DMS79 (cell line): ENCODE results near the gene CD6.

Source experiments
- DNase-seq: peaks from one replicate; lab custom pipeline; 2025; lab: John Stamatoyannopoulos, UW

CD6 gene

GRCh38 chr11:60935676-60936442 is 35.6 kb upstream of the CD6 start:
- no peak for DNase-seq

GRCh38 chr11:60936467-60937143 is 34.9 kb upstream of the CD6 start:
- DNase-seq = no peak

DNA sequence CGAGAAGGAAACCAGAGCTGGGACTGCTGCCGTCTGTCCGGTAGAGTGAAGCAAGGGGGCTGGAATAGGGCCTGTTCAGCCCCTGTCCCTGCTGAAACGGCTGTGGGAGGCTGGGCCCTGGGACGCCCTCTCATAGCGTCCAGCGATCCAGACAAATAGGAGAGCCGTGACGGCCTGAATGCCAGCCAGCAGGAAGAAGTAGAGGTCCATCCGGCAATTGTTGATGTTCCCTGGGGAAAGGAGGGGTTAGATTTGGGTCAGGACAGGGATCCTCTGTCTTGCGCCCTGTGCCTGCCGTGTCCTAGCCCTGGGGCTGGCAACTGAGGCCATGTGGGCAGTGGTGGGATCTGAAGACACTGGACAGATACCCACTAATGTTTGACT is 34.3 kb upstream of the CD6 start:
- DNase-seq = no peak

DNA sequence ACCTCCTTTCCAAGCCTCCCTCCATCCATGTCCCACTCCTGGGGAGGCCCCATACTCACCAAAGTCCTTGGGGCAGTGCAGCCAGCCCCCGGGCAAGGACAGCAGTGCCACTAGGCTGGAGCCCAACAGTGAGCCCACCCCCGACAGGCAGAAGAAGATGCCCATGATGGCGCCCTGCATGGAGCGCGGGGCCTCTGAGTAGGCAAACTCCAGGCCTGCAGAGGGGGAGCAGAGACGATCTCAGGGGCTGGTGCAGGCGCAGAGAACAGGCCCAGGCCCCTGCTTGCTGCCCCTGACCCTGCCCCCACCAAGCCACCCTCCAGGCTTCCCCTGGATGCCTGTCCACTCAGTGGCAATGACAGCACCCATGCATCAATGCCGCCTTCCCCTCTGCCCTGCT is 33.7 kb upstream of the CD6 start:
- DNase-seq = no peak

- DNase-seq = no peak
Observed at GRCh38 chr11:60938500-60938899, 33.0 kb upstream of the CD6 start.

GRCh38 chr11:60939301-60939700 is 32.2 kb upstream of the CD6 start:
- no peak for DNase-seq

- no peak for DNase-seq
Observed at GRCh38 chr11:60939855-60940254, 31.6 kb upstream of the CD6 start.

- no peak for DNase-seq
Observed at GRCh38 chr11:60941371-60942119, 29.9 kb upstream of the CD6 start.

GRCh38 chr11:60942219-60942618 is 29.3 kb upstream of the CD6 start:
- no peak for DNase-seq

GRCh38 chr11:60942970-60943565 is 28.4 kb upstream of the CD6 start:
- peak; percentile 76 for DNase-seq

- DNase-seq = no peak
Observed at GRCh38 chr11:60944490-60945294, 26.8 kb upstream of the CD6 start.

- no peak for DNase-seq
Observed at GRCh38 chr11:60945295-60945667, 26.2 kb upstream of the CD6 start.

GRCh38 chr11:60946601-60947264 is 24.7 kb upstream of the CD6 start:
- peak; percentile 3 for DNase-seq

DNA sequence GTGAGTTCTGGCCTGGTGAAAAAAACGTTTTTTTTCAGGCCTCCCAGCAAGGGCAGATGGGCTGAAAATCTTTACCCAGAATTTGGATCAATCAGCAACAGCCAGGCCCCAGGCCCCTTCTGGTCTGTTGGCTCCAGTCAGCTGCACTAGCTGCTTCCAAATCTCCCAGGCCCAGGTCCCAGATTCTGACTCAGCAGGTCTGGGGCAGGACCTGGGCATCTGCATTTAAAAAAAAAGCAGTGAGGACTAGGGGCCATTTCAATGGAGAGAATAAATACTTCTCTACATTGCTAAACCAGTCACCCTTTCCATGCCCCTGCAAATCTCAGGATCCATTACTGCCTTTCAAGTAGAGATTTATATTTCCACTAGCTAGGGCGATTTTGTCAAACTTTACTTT is 23.8 kb upstream of the CD6 start:
- DNase-seq = no peak

DNA sequence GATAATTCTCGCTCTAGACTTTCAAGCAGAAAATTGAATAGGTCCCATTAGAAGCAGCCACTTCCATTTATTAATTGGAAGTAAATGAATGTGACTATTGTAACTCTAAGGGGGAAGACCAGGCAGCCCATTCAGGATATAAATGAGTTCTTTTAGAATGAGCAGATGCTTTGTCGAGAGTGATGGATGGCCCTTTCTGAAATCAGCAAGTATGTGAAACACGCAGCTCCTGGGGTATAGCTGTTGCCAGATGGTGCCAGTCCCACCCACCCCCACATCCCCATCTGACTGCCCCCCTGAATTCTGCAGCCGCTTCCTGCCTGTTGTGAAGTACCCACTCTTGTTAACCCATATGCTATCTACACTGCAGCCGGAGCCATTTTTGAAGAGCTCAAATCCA is 23.2 kb upstream of the CD6 start:
- DNase-seq = no peak

GRCh38 chr11:60950024-60950423 is 21.5 kb upstream of the CD6 start:
- no peak for DNase-seq

DNA sequence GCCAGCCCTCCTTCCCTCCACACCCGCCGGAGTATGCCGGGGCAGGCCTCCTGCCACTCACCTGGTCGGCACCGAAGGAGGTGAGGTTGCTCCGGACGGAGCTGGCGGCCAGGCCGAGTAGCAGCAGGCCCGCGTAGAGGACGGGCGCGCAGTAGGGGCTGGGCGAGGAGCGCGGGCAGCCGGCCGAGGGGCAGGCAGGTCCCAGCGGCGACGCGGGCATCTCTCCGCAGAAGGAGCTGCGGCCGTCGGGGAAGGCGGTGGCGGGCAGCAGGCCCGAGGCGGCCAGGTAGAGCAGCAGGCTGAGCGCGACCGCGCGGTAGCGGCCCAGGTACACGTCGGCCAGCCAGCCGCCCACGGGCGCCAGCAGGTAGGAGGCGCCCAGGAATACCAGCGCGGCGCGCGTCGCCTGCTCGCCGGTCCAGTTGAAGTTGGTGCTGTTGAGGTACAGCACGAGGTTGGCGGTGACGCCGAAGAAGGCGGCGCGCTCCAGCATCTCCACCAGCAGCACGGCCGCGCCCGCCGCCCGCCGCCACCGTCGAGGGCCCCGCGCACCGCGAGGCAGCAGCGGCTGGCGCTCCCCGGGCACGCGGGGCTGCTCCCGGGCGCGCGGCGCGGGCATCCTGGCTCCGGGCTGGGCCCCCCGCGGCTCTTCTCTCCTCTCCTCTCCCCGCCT is 20.4 kb upstream of the CD6 start:
- no peak for DNase-seq

GRCh38 chr11:60951606-60951903 is 19.9 kb upstream of the CD6 start:
- no peak for DNase-seq

DNA sequence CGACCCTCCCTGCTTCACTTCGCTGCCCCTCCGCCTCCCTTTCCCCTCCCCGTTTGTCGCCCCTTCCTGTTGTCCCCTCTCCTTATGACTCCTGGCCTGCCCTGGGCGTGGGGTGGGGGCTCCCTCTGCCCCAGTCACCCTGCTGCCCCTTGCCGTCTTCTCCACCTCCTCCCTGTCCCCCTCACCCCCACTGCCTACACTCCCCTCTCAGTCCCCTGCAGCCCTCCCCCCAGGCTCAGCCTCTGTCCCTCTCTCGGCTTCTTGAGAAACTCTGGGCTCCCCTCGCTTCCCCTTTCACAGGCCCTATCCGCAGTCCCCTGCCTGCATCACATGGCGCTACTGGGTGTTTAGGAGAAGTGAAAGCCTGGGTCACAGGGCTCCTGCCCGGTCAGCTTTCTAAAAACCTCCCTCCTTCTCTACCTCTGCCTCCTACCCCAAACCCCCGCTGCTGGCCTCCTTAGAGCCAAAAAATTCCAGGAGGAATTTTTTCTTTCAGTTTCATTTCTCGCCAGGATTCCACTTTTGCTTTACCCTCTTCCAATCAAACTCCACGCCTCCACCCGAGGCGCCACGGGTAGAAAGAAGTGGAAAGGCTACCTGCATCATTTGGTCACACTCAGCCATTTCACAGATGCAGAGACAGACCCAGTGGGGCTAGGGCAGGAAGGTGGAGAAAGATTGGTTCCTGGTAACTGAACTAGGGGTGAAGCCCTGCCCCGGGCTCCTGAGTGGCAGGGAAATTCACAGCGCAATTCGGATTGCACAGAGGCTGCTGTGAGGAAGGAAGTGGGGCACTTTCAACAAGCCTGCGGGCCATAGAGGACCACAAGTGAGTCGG is 19.4 kb upstream of the CD6 start, which contains the start of gene SLC15A3:
SLC15A3 (minus strand) TSS at position 273 of the 838 bp plus-strand sequence. CDS start 625 bp downstream, outside the sequence.
- DNase-seq = no peak

DNA sequence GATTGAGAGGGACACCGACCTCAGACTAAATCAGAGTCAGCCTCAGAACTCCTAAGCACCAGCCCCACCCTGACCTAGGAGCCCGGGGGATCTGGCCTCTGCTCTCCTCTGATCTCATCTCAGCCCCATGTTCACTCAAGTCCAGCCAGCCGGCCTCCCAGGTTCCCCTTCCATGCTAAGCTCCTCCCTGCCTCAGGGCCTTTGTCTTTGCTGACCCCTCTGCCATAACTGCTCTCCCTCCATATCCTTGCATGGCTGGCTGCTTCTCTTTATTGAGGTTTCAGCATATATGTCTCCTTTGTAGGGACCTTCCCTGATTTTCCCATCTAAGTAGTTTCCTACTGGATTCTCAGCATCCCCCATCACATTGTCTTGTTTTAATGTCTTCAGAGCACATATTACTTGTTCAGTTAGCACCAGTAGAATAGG is 18.7 kb upstream of the CD6 start:
- DNase-seq = no peak
